HG02840 (cell line): Measurements from ENCODE around the gene TSHZ3.

Experiments
- ATAC-seq: cut with Tn5 transposase; IDR thresholded peaks from one replicate; pipeline ENCODE4 v1.9.1; 2021; ENCODE audit warnings: mild to moderate bottlenecking, moderate library complexity, moderate number of reproducible peaks; ENCODE audit not compliant: unreplicated experiment, low FRiP score

The TSHZ3 gene

DNA sequence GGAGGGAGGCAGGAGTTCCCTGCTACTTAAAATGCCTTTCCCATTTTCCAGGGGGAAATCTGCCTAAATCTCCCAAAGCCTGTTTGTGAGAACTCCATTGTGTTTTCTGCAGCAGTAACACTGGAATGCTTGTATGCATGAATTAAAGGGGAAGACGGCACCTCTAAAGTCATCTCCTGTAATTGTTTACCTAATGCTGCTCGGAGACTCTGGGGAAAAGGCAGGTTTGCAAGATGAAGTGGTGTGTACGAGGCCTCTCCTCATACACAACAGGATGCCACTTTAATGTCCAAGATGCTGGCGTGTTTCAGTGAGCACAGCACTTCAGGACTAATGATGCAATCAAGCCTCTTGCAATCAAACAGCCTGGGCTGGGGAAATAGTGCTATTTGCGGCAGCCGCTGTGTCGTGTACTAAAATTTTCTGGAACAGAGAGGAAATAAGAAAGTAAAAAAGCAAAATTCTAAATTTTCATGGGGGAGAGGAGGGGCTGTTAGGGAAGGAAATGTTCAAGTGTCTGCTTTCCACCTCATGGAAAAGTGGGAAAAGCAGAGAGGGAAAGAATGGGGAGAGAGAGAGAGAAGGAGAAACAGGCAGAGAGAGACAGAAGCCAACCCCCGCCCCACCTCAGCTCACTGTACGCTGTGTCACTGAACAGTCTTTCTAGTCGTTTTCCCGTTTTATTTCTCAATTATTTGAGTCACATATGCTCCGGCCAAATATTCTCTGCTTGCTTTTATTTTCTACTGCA lies 32.9 kb downstream of the TSHZ3 start:
- no peak for ATAC-seq

DNA sequence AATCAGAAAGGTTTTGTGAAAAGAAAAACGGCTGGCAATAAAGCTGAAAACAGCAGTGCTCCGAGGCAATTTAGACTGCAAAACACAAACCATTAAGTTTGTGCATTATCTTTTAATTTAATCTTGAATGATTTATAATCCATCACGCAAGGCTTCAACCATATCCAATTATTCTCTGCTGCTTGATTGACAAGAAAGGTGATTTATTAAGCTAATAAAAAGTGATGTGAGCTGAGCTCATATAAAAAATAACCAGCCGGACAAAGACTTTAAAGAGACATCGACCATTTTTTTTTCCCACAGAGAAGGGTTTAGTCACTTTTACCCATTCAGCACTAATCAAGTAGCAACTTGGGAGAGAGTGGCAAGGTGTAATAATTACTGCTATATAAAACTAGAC lies 33.6 kb downstream of the TSHZ3 start:
- ATAC-seq: no peak

DNA sequence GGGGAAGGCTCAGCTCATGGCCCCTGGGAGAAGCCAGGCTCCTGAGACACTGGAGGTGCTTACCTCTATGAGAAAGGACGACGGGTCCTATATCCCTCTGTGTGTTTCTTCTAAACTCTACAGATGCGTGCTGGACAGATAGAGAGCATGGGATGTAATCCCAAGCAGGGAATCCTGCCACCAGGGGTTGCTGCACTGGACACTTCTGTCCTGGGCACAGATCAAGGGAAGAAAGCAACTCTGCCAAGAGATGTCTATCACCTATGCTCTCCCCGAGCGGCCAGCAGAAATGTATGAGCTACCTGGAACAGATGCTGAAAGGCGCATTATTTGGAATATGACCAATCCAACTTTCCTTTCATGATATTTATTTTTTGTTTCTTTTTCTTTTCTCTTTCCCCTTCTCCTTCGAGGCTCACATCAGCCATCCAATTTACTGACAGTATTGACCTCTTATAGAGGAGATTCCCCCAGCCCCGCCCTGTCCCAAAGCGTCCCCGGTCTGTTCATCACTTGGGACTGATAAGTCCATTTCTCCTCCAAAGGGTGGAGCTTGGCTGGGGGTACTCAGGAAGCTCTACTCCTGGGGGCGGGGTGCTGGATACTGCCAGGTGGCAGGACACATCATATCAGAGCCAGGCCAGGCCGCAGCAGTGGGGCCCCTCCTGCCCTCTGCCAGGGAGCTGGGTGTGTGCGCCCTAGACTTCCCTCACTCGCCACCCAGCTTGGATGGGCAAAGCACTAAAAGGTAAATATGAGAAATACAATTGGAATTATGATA lies 34.2 kb downstream of the TSHZ3 start:
- ATAC-seq: no peak

DNA sequence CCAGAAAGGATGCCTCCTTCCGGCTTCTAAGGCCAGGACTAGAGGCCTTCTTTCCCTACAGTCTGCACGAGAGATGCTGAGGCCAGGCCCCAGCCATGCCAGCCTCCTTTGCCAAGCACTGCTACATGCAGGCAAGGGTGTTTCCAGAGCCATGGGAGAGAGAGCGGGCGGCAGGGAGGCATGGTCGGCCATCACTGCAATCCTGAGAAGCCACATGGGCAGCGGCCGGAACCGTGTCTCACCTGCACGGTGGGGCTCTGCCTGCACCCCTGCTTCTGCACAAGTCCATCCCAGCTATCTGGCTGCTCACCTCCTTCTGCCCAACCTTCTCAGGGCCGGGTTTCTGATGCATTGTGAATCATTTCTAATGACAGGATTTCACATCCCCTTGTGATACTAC lies 35.1 kb downstream of the TSHZ3 start:
- ATAC-seq: no peak

DNA sequence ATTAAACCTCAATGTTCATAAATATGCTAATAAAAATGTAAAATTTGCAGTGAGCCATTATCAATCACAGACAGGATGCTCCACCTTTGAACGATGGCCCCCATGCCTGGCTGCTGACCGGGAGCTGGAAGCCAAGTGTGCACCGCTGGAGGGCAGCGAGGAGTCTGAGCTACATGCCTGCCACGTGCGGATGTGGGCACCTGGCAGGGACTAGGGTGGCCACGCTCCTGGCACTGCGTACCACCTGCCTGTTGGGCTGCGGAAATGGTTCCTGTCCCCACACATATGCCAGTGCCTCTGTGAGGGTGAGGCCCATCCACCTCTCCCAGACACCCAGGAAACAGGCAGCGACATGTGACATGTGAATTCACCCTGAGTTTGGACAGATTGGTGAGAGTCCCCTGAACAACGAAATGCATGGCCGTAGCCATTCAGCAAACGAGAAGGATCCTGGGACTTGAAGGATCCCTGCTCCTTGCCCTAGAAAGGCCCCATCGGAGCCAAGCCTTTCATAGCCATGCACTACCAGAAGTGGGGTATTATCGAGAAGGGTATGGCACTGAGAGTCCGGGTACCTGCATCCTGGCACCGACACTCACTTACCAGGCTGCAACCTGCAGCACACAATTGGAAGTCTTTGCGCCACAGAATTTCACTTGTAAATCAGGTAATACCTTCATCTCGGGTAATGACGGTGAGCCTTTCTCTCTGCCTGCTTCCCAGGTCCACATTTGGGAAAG lies 35.8 kb downstream of the TSHZ3 start:
- ATAC-seq: no peak

DNA sequence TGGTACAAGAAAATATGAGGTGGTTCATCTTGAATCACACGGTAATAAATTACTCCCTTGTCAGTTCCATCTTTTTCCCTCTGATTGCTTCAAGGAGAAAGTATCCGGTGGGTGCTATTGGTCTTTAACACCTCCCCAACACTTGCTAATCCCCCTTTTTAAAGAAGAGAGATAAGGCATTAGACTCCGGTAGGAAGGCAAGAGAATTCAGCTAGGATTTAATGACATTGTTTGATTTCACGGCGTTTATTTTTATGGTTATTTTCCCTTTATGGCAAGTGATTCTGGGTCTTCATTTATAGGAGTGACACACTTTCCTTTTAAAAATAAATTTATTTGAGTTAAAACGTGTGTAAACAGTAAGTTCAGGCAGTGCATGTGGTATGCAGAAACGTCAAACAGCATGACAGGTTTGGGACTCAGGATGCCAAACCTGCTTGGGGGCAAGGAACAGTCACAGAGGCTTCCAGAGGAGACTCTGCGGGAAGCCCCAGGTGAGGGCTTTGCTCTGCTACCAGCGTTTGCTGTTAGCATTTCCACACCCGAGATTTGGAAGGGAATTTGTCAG lies 36.5 kb downstream of the TSHZ3 start:
- ATAC-seq: no peak

DNA sequence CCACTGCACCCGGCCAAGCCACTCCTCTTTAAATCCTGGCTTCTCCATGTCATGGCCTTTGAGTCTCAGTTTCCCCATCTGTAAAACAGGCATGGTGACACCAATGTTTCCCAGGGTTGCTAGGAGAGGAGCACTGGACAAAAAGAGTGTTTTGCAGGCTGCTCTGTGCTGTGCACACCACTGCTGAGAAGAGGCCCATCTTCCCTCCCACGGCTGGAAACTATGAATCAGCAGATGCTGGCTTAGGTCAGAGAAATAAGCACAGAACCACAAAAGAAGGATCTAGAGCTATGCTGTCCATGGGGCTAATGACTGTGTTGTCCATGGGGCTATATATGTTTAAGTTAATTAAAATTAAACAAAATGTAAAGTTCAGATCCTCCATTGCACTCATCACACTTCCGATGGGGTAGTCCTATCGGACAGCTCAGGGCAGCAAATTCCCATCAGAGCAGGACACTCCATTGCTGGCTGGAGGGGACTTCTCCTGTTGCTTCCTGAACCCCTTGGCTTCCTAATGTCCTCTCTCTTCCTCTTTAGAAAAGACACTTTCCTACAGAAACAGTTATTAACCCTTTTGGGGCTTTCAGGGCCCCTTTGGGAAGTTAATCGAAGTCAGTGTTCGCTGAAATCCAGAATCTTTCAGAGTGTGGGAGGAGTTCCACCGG lies 37.1 kb downstream of the TSHZ3 start:
- ATAC-seq: no peak

DNA sequence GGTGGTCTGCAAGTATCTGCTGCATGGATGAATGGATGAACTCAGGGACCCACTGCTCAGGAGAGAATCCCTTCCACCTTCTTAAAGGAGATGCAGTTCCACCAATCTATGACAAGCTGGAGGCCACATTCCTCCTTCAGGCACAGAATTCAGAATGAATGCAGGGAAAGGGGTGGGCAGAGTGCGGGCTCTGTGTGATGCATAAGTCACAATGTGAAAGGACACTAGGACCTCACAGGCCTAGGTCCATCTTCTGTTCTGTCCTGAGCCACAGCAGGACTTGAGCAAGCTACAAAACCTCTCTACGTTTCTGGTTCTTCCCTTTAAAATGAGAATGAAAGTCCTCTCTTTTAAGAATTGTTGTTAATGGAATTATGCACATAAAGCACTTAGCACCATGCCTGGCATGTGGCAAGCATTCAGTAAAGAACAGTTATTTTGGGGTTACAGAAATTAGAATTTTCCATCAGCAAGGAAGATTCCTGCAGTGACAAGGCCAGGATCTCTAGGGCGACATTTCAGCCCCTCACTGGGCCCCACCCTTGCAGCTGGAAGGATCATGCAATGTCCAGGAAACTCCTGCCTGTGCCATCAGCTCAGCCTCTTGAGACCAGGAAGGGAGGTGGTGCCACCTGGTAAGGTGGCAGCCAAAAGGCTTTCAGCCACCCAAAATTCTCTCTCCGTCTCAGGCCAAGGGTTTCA lies 38.7 kb downstream of the TSHZ3 start:
- no peak for ATAC-seq

DNA sequence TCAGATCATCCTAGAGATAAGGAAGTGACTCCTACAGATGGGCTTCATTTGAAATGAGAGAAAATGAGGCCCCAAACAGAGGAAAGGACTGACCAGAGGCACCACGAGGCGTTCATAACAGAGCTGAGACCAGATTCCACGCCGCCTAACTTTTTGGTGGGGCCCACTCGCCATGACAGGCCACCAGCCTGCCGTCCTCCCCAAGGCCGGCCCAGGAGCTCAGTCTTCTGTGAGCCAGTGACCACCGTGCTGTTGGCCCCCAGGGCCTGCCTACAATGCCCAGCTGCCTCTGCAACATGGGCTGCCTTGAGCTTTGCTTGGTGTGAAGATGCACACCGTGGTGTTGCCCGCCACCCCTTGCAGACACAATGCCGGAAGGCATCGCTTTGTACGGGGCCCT lies 40.5 kb downstream of the TSHZ3 start:
- no peak for ATAC-seq

DNA sequence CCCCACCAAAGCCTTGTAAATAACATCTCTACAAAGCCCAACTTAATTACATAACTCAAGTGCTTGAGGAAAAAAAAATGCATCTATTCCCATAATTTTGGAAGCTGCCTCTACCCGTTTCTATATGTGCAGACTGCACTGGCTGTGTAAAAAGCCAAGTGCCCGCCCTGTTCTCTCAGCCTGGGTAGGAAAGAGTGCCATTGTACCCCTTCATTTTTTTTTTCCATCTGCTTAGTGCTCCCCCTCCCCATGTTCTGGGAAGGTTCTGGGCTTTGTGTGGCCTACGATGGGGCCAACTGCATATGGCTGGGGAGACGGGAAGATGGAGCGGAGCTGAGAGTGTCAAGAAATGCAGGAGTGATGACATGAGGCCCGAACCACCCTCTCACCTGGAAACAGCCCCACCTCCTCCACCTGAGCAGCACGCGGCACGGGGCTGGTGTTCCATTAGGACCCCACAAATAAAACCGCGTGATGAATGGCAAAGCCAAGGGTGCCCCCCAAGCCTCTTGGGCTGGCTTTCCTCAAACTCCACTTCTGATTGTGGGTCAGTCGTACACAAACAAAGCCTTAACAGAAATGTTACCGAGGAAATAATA lies 42.1 kb downstream of the TSHZ3 start:
- ATAC-seq: no peak

DNA sequence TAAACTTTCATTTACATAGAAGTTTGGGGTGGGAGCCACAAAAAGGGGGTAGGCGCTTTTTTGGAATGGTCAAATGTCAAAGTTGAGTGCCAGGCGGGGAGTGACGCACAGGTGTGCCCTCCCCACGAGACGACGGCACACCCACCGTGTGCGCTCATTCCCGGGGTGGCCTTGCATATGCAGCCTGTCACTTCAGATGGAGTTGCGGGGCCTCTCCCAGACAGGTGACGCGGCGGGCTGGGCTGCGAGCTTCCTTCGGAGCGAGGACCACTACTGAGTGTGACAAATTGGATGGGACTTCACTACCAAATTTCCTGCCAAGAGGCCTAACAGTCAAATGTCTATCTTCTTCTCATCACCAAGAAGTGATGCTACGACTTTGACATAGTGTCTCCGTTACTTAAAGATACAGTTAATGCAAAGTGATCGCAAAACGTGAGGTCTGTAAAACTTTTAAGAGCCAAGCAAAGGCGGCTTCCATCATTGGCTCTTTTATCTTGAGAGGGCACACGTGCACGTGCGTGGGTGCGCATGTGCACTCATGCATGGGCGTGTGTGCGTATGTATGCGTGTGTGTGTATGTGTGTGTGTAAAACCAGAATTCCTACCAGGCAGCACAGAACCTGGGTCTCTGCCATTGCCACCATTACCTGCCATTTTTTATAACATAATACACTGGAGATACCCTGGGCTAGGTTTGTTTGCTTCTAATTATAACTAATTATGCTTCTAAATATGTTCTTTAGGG lies 43.1 kb downstream of the TSHZ3 start:
- ATAC-seq: no peak

DNA sequence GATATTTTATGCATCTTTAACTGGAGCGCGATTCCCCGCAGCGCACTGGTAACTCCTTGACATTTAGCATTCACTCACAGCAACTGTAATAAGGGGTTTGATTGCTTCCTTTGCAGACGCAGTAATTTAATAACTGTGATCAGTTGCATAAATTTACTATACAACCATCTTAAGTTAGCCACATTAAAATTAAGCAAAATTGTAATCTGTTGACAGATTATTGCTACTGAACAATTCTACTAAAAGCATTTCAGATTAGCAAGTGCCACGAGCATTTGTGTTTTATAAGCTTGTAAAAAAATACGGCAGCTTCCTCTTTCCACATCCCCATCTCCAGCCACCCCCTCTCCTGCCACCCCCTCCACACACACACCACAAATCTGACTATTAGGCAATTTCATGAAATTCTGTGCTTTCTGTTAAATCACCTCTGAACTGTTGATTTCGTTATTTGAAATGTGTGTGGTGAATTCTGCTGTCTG lies 44.4 kb downstream of the TSHZ3 start:
- no peak for ATAC-seq

DNA sequence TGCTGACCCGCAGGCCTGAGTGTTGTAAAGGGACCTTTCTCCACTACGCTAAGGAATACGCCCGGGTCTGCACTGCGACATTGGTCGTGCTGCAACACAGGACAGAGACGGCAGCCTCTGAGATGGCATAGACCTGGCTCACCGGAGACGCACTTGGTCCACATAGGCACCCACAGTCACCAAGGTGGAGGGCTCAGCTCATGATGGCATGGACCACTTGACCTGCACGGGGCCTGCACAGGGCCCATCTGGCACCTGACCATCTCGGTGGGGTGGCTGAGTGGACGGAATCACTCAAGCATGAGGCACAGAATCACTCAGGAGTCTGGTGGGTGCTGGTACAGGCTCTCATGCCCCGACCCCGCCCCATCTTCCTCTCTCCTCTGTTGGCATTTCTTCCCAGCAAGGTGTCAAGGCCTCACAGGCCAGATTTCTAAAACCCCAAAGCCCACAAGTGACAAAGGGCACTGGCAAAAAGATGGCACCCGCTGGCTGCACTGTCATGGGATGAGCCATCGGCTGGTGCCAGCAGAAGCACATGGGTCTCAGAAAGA lies 45.9 kb downstream of the TSHZ3 start:
- ATAC-seq: no peak

DNA sequence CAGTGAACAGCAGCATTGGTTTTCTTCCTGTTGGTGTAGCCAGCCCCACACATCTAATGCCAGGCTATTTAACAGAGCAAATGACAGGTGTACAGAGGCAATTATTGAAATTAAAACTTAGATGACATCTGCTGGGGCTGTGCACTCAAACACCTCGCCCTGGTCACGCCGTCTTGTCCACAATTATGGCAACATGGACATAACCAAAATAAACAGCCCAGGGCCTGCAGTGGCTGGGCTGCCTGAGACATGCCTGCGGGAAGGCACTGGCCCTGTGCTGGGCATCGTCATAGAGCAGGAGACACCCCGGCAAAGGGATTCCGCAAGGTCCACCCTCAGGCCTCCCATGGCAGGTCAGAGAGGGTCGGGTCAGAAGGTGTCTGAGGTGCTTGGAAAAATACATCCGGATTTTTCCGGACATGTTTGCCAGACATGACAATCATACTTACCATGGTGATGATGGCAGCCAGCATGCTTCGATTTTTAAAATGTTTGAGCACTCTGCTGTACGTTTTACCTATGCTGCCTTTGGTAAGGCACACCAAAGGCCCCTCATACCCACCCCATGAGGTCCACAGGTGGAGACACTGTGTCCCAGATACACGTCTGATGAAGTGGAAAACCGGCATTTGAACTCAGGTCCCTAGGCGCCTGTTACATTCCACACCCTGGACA lies 47.8 kb downstream of the TSHZ3 start:
- ATAC-seq: no peak

DNA sequence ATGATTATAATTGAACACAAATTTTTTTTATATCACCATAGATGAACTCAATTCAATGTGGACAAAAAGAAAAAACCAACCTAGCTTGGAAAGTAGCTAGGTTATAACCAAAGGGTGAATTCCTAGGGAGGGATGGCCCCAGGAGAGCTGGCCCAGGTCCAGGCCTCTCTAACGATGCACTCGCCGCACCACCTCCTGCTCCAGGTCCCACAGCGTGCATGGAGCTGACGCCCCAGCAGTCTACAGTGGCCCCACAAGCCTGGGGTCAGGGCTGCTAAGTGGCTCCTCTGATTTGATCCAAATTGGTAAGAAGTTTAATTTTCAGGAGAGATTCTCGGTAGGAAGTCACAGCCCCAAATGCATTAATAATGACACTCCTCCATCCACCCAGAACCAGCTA lies 48.8 kb downstream of the TSHZ3 start:
- ATAC-seq: no peak

DNA sequence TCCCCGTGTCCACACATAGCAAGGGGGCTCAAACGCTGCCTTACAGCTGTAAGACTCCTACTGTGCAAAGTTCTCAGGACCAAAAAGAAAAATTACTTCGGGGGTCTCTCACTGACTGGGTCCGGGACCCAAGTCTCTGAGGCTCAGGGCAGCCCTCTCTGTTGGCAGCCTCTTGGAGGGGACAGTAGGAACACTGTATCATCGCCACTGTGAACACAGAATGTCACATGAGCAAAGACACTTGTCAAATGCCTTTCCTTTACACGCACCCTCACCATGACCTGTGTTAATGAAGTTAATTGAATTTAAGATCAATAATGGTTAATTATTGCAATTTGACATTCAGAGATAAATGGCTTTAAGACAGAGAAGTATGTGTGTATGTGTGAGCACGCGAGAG lies 49.6 kb downstream of the TSHZ3 start:
- ATAC-seq: no peak

DNA sequence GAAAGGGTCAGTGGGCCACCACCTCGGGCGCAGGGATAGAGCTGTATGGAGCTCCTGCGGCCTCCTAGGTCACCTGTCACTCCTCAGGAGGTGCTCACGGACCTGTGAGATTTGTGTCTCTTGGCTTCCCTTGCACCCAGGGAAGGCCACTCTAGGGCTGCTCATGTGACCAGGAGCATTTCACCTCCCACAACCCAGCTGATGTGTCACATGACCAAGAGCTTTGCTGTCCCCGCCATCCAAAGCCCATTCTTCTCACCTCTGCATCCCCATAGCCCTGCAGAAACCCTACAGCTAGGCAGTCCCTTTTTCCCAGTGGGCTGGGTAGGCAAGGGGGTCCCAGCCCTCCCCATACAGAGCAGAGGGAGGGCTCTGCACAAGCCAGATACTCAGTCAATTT lies 51.2 kb downstream of the TSHZ3 start:
- no peak for ATAC-seq
